Left kidney (tissue), 2 donors: Measurements from ENCODE around the gene TSHZ1. TPM values are rescaled to one million over a fixed set of nuclear protein-coding genes. Genes with fewer than 3 reads are reported as not detected.
"Not testable (repeated sequence)": the region's sequence is repeated elsewhere in the genome, so short reads cannot be mapped to it uniquely, and the experiment has no call there.

Source experiments
- DNase-seq: peaks from one replicate; pipeline ENCODE4 v3.0.0-alpha.2; 2013
- polyA plus RNA-seq: library from polyadenylated mRNA; unstranded; fragments of 120-200 nt; gene quantifications from one replicate; pipeline ENCODE4 v1.2.1, GENCODE V29; 2013; ENCODE audit not compliant: insufficient read length

The TSHZ1 gene
- polyA plus RNA-seq, 1 donor, result 33.2 TPM

DNA sequence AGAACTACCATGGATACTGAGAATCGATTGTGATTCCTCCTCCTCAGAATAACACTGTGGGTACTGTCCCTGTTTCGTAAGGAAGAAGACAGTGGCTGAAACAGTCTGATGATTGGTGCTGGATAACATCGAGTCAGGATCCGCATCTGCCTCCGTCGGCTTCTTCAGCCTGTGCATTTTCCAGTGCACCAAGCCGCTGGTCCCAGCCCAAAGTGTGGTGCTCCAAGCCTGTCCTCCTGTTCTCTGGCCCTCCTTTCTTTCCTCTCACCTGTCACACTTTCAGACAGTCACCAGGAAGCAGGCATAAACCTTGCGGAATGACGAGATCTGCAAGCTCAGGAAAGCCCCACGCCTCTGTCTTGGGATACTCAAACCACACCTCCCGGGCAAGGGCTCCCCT, 32.2 kb upstream of the TSHZ1 start:
- no peak for DNase-seq

GRCh38 chr18:75179819-75180600, 30.6 kb upstream of the TSHZ1 start:
- DNase-seq, result no peak

DNA sequence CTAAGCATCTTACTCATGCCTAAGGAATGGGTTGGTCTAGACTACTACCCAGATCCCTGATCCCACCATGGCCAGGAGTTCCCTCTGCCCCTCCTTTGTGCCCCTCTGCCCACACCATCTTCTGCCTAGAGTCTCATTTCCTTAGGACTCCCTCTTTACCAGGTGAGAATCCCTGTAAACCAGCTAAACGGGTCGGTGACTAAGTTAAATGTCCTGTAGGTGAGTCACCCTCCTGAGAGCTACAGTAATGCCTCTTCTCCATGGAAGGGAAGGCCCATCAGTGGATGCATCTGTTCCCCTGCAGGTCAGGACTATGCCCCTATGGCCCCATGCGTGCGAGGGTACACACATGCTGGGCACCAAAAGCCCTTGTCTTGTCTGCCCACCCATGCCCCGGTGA, 27.1 kb upstream of the TSHZ1 start:
- DNase-seq, result no peak

- no peak for DNase-seq
Measured at GRCh38 chr18:75183973-75184493, 26.6 kb upstream of the TSHZ1 start.

DNA sequence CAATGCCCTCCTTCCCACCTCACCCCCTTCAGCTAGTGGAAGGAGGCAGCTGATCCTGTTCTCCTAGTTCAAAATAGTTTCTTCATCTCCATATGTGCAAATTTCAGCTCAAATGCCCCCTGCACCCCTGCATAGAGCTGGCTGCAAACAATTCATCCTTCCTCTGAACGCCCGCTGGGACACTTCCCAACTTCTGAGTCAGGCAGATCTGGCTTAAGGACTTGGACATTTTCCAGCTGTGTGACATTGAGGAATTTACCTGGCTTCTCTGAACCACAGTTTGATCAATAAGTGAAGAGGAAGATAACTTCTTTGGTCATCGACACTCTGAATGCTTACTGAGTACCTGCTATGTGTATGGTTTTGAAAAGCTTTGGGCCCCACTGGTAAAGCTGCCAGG, 25.1 kb upstream of the TSHZ1 start:
- DNase-seq, result no peak

GRCh38 chr18:75187702-75188101, 22.9 kb upstream of the TSHZ1 start:
- DNase-seq, result not testable (repeated sequence)

GRCh38 chr18:75189696-75190095, 20.9 kb upstream of the TSHZ1 start:
- DNase-seq, result no peak

- no peak for DNase-seq
Measured at GRCh38 chr18:75192899-75193298, 17.7 kb upstream of the TSHZ1 start.

- no peak for DNase-seq
Measured at GRCh38 chr18:75198036-75198435, 12.6 kb upstream of the TSHZ1 start.

DNA sequence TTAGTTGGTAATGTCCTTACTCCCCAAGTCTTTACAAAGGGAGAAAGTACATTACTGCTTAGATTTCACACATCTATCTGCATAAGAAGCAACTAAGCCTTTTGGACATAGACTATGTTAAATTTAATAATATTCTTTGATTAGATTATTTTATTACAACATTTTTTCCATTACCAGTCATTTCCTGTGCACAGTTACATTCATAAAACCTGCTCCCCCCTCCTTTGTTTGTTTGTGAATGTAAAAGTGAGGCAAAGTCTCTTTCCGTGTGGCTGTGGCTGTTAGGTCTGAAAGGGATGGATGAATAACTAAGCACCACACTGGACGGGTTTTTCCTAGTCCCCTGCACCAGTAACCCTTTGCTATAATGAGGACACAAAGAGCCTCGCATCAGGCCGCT, 11.3 kb upstream of the TSHZ1 start:
- DNase-seq, result no peak

DNA sequence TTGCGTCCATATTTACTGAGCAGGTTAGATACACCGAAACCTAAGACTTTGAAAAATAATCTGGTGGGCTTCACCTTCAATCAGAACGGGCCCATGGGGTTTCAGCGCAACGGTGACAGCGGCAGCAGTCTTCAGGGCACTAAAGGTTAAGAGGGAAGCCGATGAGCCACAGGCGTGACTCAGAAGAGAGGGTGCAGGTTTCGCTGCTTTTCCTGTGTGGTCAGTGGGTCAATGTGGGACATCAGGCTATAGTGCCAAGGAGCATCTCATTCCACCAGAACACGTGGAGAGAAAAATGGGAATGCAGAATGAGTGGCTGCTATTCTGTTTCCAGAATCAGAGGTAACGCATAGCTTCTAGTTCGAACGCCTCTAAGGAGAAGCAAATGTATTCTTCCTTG, 10.5 kb upstream of the TSHZ1 start:
- no peak for DNase-seq

DNA sequence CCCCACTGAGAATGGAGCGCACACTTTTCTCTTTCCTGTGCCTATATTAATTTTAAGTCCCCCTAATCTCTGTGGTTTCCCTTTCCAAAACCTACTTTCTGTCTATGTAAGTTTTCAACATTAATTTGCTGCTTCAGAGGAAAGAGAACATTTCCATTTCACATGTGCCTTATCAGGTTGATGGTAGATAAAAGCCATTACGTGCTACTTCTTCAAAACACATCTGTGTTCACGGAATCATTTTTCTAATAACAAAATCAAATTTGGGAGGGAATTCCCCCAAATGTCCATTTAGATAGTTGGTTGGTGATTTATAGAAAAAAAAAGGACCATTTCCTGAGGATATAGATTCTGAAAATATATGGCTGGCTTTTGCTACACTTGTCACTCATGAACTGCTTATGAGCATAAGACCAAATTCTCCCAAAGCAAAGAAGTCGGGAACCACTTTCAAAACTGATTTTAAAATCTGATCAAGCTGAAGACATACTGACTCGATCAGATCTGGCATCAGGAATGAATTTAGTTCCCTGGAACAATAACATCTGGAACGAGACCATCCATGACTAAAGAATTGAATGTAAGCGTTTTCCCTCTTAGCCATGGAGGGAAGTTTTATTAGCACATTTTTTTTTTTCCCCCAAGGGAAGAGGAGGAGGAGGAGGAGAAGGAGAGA, 9.9 kb upstream of the TSHZ1 start:
- DNase-seq, result no peak

GRCh38 chr18:75201282-75202270, 9.0 kb upstream of the TSHZ1 start:
- no peak for DNase-seq

- DNase-seq, result no peak
Measured at GRCh38 chr18:75202696-75203365, 7.8 kb upstream of the TSHZ1 start.

GRCh38 chr18:75203416-75204268, 7.0 kb upstream of the TSHZ1 start:
- DNase-seq, result no peak

DNA sequence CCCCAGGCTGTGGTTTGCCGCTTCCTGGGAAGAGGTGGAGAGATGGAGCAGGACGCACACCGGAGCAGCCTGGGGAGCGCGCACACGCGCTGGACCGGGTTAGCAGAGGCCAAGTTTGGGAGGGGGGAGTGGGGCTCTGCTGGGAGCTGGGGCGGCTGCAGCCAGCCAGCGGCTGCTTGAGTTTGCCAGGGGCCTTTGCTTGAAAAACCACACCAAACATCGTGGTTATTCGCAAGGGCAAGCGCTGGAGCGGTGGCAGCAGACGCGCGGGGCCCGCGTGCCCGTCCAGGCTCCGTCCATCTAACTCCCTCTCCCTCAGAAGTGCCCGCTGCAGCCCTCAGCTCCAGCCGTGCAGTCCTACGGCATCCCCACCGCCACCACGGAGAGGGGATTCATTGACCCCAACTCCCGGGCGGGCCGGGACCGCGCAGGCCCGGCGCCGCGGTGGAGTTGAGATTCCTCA, 6.3 kb upstream of the TSHZ1 start:
- no peak for DNase-seq

DNA sequence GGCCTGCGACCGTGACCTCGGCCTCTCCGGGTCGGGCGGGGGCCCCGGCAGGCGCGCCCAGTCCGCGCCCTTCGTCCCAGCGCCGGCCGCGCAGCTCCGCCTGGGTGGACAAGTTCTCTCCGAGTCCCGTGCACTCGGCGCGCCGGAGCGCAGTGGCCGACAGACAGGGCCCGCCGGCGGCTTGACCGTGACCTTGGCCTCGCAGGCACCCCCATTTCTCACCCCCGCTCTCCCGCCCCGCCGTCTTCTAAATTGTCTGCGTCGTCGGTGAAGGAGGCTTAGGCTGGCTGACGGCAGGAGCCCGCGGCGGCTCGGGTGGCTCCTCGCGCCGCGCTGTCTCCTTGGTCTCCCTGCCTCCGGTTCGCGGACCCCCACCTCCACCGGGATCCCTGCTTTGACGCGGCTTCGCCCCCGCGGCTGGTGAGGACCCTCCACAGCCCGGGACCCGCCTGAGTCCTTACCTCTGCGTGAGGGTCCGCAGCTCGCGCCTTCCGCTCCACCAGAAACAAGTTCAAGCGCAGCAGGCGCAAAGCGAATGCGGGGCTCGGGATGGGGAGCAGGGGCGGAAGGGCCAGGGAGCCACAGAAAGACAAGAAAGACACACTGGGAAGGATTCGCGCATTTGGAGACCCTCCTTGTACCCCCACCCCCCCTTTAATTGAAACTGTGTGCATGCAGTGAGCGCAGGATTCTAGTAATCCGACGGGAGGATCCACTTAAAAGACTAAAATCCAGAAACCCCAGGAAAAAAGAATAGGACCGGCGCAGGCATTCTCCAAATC, 5.7 kb upstream of the TSHZ1 start:
- no peak for DNase-seq

- DNase-seq, result no peak
Measured at GRCh38 chr18:75205514-75206132, 5.0 kb upstream of the TSHZ1 start.
